Measurements from ENCODE around the gene CCND2. TPM values are rescaled to one million over a fixed set of nuclear protein-coding genes. Genes with fewer than 3 reads are reported as not detected.

CCND2 gene
- polyA plus RNA-seq, 1 donor, result 80.7 TPM

DNA sequence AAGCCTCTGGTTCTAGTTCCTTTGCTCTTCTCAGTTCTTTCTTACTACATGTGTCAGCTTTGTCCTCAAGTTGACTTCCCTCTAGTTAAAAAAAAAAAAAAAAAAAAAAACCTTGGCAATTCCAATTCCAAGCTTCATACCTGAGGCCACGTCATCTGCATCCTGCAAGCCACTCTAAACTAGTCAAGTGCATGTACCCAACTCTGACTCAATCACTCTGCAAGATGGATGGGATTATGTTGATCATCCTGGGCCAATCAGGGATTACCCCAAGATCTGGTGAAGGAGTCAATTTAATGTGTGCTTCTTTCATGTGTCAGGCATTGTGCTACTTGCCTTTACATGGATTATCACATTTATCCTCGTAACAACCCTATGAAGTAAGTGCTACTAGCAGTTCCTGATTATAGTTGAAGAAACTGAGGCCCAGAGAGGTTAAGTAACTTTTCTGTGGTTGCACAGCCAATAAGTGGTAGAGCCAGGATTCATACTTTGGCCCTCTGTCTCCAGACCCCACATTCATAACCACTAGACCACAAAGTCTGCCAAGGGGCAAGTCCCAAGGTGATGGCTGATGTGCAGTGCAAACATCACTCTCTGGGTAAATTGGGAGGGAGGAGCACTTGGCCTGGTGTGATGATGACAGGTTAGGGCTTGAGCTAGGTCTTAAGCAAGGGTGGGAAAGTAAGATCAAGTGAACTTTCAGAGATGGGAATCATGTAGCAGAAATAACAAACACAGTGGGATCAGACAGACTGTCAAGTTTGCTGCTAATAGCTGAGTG, 17.3 kb upstream of the CCND2 start:
- no peak for DNase-seq (ENCODE audit: low read depth)

DNA sequence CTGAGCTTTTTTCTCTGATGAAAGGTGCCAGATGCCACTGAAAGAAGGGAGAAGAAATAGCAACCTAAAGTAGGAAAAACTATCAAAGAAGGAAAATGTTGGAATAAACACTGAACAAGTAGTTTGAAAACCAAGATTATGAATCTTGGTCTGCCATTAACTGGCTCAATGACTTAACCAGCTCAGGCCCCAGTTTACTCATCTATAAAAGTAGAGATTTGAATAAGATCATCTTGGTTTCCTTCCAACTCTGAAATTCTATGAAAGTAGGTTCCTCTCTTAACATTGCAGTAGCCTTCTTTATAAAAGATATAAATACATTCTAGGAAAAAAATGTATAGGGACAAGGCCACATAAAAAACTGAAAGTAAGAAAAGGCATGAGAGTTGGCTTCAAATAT, 16.1 kb upstream of the CCND2 start:
- DNase-seq (ENCODE audit: low read depth), result no peak

DNA sequence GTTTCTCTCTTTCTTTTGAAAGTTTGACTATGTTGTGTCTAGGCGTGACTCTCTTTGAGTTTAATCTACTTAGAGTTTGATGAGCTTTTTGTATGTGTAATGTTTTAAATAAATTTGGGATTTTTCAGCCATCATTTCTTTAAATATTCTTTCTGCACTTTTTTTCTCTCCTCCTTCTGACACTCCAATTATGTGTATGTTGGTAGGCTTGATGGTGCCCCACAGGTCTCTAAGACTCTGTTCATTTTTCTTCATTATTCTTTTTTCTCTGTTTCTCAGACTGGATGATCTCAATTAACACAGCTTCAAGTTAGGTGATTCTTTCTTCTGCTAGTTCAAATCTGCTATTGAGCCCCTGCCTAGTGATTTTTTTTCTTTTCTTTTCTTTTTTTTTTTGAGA, 14.5 kb upstream of the CCND2 start:
- no peak for DNase-seq (ENCODE audit: low read depth)

DNA sequence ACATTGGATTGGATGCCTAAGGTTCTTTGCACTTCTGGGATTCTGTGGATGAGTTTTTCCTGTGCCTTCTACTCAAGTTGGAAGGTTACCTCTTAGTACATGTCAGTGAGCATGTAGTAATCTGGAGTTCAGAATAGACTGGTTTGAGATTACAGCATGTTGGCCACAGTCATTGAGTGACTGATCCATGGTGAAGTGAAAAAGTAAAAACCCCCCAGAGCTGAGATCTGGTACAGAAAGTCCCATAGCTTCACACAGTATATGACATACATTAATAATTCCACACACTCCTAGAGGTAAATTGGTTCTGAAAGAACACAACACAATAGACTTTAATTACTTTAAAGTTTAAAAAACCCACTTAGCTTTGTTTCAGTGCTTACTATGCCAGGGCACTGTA, 11.9 kb upstream of the CCND2 start:
- no peak for DNase-seq (ENCODE audit: low read depth)

DNA sequence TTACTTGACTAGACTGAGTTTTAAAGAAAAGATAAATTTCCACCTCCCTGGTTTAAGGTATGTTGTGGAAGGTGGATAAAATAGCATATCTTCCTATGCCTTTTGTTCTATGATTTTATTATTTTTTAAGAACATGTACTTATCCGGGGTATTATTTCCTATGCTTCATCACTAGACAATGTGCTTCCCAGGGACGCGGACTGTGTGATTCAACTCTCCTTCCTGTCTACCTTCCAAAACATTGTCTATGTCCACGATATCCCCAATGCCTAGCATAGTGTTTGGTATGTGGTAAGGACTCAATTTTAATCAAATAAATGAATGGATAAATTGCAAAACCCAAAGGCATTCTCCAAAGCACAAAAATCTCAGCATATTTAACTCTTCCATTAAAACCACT, 8.3 kb upstream of the CCND2 start:
- no peak for DNase-seq (ENCODE audit: low read depth)

DNA sequence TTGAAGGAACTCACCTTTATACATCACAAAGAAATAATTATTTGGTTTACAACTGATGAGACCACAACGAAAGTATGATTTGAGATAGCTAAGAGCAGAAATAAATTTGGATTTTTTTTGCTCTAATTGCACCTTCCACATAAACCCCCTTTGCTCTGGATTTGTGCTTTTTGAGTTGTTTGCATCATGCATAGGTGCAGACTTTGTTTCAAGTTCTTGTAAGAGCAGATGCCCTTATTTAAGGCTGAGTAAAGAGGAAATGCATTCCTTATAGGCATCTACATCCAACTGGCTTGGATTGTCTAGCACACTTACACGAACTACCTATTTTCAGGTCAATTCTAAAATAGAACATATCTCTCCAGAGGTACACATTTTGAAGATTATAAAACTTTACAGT, 6.6 kb upstream of the CCND2 start:
- no peak for DNase-seq (ENCODE audit: low read depth)

DNA sequence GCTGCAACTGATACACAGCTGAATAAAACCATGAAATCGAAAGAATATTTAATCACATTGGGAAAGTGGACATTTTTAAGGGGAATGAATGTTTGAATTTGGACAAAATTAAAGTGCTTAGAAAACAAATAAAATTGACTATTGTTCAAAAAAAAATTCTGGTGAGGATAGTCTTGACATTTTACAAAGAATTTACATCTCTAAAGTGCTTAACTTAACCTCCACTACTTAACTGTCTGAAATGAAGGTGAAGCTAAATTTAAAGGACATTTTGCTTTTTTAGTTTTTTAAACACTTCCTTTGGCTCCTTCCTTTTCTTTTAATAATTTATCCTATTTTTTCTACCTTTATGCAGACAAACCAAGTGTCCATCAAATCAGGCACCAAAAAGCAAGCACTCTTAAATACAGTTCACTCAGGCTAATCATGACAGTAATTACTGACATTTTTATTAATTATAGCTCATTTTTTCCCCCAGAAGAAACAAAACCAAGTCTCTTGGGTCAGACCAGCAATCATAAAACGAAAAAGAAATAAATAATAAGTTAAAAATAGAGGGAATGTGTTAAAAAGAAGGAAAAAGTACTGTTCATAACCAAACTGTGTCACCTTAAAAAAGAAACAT, 5.7 kb upstream of the CCND2 start:
- DNase-seq (ENCODE audit: low read depth), result no peak

DNA sequence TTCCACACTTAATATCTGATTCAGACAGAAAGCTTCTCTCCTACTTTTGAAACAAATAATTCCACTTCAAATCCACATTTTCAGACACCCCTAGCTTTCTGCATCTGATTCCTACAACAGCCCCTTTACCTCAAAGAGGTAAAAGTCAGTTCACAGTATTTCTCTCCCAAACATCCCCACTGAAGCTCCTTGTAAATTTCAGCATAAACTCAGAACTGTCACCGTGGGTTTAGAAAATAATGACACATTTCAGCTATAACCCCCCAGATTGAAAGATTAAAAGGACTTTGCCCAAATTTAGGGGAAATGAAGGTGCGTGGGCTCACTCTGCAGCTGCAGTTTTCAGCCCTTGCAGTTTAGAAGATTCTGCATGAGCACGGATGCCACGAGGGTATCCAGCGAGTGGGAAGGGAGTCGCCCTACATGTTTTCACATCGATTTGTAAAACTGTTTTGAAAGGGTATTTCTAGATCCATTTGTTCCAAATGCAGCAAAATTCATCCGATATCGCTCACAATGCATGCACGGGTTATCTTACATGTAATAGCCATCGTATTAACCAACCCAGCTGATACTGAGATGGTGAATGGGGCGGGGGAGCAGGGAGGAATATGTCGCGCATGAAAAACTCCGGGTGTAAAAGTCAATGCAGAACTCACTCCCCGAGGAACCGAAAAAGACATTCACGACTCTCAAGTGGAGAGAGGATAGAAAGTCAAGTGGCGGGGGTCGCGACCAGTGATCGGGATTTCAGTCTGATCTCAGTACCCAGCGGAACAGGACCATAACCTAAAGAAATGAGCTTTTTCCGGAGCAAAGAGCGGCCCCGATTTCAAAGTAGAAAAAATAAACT, 5.0 kb upstream of the CCND2 start:
- DNase-seq (ENCODE audit: low read depth), result no peak

DNA sequence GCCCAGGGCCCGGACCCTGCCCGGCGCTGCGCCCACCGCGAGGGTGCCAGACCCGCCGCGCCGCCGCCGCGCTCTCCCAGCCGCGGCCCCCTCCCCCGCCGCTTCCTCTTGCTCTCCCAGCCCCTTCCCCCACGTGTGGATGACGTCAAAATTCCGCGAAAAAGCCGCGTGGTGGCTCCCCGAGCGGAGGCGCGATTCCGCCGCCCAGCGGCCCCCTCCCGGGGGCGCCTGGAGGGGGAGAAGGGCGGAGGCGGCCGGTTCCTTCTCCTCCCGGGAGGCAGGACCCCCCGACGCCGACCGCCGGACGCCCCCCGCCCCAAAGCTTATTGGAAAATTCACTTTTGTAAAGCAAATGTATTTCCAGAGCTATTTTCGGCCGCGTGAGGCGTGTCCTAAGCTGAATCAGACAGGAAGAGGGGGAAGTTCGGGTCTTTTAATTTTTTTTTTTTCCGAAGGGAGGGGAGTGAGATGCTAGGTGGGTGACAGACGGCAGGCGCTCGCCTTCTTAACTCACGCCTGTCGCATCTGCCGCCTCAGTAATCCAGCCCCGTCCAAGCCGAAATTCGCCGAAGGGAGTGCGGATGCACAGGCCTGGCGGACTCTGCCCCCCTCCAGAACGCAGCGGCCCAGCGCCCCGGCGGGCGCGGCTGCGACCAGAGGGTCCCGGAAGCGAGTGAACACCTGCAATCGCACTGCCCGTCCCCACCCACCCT, 4.1 kb upstream of the CCND2 start:
- DNase-seq (ENCODE audit: low read depth), result peak; percentile 82

DNA sequence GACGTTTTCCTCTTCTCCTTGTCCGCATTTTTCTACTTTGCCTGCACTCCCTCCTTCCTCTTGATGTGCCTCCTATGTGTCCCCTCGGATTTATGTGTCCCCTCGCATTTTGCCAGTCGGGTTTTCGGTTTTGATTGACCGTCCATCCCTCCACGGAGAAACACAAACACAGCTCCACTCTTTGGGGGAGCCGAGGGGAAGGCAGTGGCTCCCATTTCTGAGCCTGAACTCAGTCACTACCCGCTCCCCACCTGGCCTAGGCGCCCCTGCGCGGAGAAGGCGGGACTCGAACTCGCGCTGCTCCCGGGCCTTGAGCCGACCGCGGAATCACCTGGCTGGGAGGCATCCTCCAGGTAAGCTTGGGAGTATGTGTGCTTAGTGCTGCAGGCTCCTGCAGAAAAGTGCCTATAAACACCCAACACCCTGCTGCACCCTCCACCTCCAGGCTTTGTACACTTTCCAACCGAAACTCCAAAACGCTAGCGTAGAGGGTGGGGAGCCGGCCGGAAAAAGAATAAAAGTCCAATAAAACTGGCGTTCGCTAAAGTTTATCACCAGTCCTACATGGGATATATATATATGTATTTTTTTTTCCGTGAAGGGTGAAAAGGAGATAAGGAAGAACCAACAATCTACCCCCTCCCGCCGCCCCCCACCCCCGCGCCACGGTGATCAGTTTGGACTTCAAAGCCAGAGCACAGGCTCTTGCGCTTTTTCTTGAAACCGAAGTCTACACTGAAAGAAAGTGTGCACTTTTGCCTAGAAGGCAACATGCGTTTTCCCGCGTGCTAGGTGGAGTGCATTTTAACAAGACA, 3.3 kb upstream of the CCND2 start:
- no peak for DNase-seq (ENCODE audit: low read depth)

DNA sequence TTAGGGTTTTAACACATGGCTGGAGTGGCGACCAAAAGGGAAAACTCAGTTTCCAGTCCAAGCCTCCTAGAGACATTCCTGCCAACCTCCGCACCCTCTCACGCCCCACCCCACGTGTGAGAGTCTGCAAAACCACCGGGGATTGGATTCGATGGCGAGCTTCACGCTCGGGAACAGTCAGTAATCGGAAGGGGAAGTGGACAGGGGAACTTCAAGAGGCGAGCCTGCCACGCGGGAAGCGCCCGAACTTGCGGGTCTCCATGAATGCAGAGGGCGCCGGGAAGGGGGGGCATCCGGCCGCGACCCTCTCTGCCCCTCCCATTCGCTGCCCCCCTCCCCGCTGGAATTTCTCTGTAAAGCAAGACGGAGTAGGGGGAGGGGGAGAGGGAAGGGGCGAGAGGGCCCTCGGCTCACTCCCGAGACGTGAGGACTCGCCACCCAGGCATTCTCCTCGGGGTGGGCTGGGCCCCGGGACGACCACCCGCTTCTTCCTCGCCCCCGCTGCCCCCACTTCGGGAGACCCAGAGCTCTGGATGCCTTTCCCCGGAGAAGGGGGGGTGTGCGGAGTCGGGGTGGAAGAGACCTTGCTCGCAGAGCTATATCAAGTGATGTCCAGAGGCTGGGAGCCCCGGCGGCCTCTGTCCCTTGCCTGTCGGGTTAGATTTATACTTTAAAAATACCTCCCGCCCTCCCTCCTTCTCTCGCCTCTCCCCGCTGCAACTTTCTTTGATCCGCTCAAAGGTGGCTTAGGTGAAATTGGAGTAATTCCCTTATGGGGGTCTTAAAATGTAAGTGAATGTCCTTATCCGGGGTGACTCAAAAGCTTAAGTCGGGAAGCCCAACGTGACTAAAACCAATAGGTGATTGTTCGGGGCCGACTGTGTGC, 2.5 kb upstream of the CCND2 start:
- no peak for DNase-seq (ENCODE audit: low read depth)

DNA sequence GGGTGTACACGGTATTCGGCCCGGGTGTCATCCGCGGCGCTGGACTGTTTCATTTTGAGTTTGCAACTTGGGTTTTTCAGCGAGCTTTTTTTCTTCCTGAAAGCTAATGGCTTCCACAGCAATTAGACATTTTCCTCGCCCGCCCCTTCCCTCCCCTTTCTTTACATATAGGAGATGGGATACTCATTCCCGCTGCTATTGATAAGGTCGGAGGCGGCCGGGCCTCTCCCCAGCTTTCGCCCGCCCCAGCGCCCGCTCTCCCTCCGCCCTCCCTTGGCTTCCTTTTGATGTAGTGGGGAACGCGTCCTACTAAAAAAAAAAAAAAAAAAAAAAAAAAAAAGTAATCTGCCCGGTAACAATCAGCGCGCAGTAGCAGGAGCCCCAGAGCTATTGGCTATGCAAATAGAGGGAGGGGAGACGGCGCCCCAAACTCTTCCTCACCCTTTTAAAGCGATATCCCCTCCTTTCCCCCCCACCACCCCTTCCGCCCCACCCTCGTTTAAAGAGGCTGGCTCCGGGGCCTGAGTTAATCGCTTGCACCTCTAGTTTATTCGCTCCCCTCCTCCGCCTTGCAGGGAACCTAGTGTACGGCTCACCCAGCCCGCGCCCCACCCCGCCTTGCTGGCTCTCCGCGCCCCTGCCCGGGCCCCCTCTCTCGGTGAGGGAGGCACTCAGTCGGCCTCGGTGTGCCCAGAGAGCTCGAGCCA, 1.7 kb upstream of the CCND2 start:
- peak; percentile 75 for DNase-seq (ENCODE audit: low read depth)

DNA sequence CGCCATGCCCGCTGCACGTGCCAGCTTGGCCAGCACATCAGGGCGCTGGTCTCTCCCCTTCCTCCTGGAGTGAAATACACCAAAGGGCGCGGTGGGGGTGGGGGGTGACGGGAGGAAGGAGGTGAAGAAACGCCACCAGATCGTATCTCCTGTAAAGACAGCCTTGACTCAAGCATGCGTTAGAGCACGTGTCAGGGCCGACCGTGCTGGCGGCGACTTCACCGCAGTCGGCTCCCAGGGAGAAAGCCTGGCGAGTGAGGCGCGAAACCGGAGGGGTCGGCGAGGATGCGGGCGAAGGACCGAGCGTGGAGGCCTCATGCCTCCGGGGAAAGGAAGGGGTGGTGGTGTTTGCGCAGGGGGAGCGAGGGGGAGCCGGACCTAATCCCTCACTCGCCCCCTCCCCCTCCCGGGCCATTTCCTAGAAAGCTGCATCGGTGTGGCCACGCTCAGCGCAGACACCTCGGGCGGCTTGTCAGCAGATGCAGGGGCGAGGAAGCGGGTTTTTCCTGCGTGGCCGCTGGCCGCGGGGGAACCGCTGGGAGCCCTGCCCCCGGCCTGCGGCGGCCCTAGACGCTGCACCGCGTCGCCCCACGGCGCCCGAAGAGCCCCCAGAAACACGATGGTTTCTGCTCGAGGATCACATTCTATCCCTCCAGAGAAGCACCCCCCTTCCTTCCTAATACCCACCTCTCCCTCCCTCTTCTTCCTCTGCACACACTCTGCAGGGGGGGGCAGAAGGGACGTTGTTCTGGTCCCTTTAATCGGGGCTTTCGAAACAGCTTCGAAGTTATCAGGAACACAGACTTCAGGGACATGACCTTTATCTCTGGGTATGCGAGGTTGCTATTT, 914 bp upstream of the CCND2 start:
- DNase-seq (ENCODE audit: low read depth), result no peak

DNA sequence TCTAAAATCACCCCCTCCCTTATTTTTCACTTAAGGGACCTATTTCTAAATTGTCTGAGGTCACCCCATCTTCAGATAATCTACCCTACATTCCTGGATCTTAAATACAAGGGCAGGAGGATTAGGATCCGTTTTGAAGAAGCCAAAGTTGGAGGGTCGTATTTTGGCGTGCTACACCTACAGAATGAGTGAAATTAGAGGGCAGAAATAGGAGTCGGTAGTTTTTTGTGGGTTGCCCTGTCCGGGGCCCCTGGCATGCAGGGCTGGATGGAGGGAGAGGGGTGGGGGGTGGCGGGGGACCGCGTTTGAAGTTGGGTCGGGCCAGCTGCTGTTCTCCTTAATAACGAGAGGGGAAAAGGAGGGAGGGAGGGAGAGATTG, 300 bp upstream of the CCND2 start:
- no peak for DNase-seq (ENCODE audit: low read depth)

DNA sequence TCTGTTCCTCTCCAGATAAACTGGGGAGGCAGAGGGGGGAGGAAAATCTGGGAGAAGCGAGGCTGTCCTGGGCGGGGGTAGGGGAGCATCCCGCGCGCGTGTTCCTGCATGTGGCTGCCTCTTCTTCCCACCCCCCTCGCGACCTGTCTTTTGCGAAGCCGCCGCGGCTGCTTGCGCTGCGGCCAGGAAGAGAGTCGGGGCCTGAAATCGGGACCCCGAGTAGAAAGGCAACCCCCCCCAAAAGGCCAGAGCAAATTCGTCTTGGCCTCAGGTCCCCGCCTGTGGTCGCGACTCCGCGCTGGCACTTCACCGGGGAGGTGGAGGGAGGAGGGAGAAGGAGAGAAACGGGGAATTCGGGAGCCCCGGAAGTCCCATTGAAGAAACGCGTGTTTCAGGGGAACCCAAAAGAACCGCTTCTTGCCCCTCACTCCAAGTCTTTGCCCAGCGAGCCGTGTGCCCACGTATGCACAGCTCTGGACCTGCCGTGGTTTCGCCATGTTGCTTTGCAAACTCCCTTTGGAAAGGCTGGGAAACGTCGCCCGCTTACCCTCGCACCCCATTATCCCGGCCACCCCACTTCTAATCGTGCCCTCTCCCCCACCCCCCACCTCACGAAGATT, 944 bp downstream of the CCND2 start:
- DNase-seq (ENCODE audit: low read depth), result no peak

DNA sequence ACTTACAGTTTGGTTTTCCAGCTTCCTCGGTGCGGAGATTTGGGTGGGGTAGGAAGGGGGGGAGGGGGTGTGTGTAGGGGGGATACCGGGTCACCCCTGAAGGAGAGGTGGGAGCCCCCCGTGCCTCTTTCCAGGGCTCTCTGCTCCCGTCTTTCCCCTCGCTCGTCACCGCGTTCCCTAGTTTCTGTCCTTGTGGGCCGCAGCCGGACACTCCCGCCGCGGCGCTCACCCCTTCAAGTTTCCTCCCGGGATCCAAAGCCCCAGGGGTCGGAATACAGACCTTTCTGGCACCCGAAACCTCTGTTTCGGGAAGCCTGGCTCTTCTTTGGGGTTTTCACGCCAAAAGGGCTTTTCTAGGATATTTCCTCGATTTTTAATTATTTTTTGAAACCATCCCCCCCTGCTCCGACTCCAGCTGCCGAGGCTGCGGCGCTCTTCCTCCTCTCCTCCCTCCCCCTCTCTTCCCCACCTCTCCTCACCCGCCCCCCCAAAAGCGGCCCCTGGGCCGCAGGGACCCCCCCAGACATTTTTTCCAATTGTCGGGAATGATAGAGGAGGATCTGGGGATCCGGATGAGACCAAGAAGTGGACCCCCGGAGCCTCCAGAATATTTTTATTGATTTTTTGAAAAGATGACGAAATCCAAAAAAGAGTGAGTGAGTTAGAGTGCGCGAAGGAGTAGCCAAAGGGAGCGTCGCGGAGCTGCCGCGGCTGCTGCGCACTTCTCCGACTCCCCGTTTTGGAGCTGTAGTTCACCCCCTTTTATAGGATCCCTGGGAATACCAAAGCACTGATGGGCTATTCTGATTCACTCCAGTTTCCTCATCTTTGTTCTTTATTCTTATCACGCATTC, 1.7 kb downstream of the CCND2 start:
- DNase-seq (ENCODE audit: low read depth), result no peak

DNA sequence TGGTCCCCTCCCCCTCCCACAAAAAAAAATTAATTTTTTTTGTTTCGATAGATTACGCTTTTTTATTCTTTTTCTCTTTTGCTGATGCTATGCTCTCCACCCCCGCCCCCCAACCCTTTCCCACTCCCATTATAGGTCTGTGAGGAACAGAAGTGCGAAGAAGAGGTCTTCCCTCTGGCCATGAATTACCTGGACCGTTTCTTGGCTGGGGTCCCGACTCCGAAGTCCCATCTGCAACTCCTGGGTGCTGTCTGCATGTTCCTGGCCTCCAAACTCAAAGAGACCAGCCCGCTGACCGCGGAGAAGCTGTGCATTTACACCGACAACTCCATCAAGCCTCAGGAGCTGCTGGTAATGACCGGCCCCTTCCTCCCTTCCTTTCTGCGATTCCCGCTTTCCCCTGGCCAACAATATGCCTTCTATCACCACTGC, 2.3 kb downstream of the CCND2 start:
- DNase-seq (ENCODE audit: low read depth), result no peak

Measured in forelimb muscle (tissue), 1 donor.